NCI-H2227 (cell line): Measurements from ENCODE around the gene SUGCT.
"Not testable (repeated sequence)": the region's sequence is repeated elsewhere in the genome, so short reads cannot be mapped to it uniquely, and the experiment has no call there.

Source experiments
- DNase-seq: peaks from one replicate; lab custom pipeline; 2025; ENCODE audit not compliant: unreplicated experiment; lab: John Stamatoyannopoulos, UW

Gene SUGCT

GRCh38 chr7:40551685-40552576, 417.1 kb downstream of the SUGCT start:
- DNase-seq: no peak

DNA sequence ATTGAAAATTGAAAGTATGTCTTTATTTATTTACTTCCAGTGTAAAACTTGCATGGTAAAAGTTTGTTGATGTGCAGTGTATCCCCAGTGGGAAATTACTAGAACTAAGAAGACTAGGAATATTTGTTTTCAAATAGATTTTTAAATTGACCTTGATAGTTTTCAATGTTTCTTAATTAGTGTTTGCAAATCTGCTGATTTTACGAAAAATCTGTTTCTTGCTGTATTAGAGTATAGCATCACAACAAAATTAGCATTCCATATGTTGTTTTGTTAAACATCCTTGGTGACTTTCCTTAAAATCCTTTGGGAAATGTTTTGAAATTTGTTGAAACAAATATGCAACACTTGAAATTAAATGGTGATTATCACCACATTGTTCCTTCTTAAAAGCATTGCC, 425.9 kb downstream of the SUGCT start:
- no peak for DNase-seq

DNA sequence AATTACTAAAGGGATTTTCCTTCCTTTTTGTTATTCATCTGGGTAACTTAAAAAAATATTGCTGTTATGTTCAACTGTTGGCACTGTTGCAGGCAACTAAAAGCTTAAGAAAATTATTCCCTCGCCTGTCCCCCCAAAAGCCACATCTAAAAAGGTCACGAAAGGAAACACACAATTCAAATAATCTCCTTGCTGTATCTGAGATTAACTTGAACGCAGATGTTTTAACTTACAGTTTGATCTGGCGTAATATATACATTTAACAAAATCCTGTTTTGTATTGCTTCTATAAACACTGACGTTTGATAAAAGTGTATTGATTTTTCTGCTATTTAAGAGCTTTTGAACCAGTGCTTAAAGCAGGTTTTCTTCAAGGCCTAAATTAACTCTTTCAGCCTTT, 432.1 kb downstream of the SUGCT start:
- DNase-seq: no peak

DNA sequence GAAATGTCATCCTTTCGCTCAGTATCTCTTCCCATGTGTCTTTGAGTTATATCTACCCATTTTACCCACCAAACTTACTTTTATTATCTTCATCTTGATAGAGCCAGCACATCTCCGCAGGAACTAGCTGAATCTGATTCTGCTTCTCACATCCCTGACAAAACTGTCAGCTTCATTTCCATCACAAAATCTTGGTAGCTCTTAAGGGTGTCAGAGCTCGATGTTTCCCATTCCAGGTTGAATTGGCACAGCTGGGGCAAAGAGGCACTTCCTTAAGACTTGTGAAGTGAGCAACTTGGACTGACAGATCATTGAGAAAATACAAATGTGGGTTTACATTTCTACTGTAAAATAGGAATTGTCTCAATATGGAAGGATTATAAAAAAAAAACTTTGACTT, 434.5 kb downstream of the SUGCT start:
- no peak for DNase-seq

GRCh38 chr7:40570223-40570622, 435.4 kb downstream of the SUGCT start:
- DNase-seq: no peak

DNA sequence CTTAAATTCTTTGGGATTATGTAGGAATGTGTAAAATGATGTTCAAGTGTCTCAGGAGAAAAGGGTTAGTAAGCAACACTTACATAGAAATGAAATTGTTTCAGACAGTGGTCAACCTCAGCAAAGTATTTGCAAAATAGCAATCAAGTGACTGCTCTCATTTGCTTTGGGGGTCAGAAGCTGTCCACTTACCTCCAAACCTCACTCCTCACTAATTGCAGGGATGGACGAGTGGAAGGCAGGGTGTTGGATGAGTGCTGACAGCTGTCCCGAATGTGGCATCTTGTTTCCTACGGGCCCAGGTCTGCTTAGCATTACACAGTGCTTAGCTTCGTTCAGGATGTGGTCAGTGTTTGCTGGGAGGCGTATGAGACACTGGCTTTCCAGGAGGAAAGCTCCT, 437.0 kb downstream of the SUGCT start:
- DNase-seq: no peak

- no peak for DNase-seq
Observed at GRCh38 chr7:40572810-40573465, 438.1 kb downstream of the SUGCT start.

DNA sequence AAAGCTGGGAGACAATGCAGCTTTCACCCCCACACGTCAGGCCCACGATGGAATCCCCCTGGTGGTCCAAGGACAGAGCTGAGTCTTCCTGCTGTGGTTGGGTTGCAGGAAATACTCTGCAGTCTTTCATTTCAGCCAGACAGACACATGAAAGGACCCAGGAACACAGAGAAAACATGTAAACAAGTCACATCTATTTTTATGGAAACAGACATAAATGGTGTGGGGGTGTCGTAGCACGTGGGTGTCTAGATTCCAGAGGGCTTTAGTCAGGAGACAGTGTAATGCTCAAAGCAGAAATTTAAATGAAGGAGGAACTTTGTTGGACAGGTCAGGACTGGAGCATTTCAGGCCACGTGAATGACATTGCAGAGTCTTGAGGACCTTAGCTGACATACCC, 444.6 kb downstream of the SUGCT start:
- no peak for DNase-seq

DNA sequence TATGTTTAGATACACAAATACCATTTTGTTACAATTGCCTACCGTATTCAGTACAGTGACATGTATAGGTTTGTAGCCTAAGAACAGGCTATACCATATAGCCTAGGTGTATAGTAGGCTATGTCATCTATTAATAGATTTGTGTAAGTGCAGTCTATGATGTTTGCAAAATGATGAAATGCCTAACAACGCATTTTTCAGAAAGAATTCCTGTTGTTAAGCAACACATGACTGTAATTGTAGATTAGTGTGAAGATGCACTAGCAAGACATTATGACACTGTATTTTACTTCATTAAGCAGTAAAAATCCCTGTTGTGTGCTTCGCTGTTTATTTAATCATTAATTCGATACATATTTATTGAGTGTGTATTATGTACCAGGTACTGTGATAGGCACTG, 446.0 kb downstream of the SUGCT start:
- no peak for DNase-seq

GRCh38 chr7:40582539-40582938, 447.7 kb downstream of the SUGCT start:
- DNase-seq: no peak

DNA sequence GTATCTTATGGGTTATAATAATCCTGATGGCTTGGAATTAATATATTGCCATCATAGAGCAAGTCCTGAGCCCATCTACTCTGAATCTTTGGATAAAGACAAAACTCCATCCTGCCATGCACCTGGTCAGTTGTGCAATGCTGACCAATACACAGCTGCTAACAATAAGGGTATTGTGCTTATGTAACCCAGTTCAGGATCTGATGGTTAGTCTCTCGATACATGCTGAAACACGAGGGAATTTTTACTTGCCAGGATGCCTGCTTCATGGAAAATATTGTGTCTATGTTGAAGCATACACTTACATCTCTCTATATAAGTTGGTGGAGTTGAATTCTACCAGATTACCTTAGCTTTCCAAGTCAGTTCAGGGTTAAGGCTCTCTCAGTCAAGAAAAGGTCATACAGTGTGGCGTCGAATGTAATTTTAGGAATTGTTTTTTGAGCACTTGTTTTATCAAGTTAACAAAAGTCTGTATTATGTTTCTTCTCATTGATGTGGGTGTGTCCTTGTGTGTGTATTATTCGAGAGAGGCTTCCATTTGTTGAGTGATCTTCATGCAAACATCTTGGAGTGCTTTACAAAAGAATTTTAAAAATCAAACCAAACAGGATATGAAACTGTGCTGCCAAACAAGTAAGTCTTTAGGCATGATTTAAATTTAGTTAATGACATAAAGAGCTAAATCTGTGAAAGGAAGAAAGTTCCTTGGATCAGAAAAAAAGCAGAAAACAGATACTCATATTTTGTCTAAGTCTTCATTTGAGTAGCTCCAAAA, 449.1 kb downstream of the SUGCT start:
- DNase-seq: no peak

- no peak for DNase-seq
Observed at GRCh38 chr7:40584667-40585433, 450.0 kb downstream of the SUGCT start.

GRCh38 chr7:40586197-40586596, 451.4 kb downstream of the SUGCT start:
- no peak for DNase-seq

- DNase-seq: no peak
Observed at GRCh38 chr7:40587419-40587818, 452.6 kb downstream of the SUGCT start.

GRCh38 chr7:40595129-40595528, 460.3 kb downstream of the SUGCT start:
- no peak for DNase-seq

DNA sequence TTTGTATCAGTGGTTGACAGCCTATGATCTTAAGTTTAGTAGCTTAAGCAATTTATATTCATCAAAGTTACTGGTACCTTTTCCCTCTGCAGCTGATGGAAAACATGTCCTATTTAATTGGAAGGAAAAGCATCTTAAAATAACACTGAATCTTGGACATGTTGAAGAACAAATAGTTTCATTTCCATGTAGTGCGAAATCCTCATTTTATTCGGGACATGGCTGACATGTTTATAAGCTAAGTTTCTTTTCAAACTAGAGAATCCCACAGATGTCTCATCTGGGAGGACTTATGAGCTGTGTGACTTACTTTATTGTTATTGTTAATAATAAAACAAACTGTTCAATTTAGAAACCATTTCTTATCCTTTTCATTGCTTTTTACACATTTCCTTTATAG, 461.0 kb downstream of the SUGCT start:
- DNase-seq: no peak

DNA sequence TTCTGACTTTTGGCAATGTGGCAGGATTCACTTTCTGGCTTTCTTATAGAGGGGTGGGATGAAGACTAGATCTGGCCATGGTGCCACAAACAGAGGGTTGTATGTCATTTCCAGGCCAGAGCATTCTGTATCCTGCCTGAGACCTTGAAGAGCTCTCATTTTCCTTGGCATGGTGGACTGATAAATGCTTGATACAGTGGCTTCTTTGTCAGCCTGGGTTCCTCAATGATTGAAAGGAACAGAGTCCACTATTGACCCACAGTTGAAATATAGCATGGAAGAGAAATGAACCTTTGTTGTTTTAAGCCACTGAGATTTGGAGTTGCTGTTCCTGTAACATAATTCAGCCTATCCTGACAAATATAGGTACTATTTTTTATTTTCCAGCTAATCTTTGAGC, 462.7 kb downstream of the SUGCT start:
- no peak for DNase-seq

- DNase-seq: no peak
Observed at GRCh38 chr7:40598915-40599314, 464.1 kb downstream of the SUGCT start.

GRCh38 chr7:40599836-40600235, 465.0 kb downstream of the SUGCT start:
- no peak for DNase-seq

GRCh38 chr7:40602351-40602750, 467.5 kb downstream of the SUGCT start:
- not testable (repeated sequence) for DNase-seq
